ENCODE data around the gene SLC1A3.

Gene SLC1A3

DNA sequence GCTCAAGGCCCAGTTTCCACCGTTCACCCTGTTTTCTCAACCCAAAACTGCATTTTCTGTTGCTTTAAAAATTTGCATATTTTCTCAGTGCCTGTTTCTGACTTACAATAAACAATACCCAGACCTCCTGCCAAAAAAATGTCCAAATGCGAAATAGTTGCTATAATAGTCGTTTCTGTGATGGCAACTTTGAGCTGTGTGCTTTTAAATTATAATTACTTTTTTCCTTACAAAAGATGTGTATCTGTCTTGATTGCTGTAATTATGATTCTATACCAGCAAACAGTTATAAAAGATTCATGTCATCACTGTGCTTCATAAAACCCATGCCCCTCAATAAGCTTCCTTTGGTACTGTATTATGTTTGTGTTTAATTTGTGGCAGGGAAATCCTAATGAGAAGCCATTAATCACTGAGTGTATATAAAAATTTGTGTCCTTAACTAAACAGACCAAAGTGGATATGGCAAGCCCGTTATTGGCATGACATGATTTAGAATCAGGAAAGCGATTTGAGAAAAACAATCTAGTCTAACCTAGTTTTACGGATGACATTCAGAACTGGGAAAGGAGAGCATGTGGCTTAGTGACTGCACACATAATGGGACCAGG is 5.4 kb upstream of the SLC1A3 start:
- no peak for DNase-seq

DNA sequence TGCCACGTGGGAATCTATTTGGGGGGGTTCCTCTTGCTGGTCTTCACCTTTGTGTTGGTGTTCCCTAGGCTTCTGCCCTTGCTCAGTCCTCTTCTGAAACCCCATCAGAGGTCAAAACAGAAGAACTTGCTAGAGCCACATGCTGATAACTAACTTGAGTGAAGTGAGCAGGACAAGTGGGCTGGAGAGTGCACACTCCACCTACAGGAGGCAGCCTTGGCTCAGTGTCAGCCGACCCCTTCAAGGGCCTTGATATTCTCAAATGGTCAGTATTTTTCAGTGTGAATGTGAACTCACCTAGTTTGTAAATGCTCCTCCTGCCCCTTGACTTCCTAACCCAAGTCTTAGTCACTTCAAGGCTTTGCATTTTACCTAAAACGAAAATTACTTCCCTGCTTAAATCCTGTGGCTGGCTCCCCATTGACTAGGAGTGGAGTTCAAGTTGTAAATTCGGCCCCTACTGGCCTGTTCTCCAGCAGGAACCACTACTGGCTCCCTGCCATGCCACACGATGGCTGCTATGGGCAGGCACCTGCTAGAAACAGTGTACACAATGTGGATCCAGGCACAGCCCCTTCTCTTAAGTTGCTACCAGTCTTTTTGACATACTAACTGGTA is 3.6 kb upstream of the SLC1A3 start:
- DNase-seq, result no peak

DNA sequence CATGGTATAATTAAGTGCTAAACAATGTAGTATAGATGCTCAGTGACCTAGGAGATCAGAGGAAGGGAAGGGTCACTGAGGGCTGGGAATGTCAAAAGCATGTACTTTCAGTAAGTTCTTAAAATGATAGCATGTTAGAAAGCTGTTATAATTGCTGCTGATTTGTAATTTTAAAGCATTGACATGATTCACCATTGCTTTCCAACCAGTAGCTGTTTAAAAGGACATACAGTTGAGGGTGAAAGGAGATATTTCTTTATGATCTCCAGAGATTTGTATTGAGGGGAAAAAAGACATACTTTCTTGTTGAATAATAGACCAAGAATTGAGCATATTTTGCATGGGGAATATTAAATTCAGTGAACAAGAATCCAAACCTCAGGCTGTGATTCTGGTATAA is 1.2 kb upstream of the SLC1A3 start:
- no peak for DNase-seq

DNA sequence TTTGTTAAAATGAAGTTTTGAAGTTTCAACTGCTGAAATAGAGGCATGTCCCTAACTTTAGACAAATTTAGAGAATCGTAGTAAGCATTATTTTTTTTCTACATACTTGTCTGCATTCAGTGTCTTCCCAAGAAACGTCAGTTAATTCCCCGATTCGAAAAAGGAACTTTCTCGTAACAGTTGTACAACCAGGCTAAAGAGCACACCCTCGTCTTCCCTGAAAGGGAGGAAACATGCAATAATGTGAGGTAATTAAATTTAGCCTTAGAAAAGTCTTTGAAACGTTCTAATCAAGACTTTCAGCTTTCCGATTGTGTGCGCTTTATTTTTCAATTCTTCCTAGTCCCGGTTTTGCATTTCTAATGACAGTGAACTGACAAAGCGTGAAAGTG is 374 bp upstream of the SLC1A3 start:
- DNase-seq, result no peak

DNA sequence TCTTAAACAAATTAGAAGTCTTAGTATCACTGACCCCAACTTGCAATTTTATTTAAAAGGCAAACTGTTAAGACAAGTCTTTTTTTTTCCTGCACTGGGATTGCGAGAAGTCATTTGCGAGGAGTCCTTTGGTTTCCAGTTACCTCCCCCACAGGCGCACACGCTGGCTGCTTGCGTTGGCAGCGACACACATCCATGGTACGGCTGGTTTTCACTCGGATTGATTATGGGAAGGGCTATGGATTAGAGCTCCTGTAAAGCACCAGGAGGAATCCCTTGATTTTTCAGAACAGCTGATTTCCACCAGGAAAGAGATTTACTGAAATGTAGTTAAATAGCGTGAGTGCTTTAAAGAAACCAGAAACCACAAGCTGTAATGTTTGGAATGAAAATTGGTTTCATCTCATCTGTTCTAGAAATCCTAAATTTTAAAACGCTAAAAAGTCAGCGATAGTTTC is 737 bp downstream of the SLC1A3 start:
- no peak for DNase-seq

DNA sequence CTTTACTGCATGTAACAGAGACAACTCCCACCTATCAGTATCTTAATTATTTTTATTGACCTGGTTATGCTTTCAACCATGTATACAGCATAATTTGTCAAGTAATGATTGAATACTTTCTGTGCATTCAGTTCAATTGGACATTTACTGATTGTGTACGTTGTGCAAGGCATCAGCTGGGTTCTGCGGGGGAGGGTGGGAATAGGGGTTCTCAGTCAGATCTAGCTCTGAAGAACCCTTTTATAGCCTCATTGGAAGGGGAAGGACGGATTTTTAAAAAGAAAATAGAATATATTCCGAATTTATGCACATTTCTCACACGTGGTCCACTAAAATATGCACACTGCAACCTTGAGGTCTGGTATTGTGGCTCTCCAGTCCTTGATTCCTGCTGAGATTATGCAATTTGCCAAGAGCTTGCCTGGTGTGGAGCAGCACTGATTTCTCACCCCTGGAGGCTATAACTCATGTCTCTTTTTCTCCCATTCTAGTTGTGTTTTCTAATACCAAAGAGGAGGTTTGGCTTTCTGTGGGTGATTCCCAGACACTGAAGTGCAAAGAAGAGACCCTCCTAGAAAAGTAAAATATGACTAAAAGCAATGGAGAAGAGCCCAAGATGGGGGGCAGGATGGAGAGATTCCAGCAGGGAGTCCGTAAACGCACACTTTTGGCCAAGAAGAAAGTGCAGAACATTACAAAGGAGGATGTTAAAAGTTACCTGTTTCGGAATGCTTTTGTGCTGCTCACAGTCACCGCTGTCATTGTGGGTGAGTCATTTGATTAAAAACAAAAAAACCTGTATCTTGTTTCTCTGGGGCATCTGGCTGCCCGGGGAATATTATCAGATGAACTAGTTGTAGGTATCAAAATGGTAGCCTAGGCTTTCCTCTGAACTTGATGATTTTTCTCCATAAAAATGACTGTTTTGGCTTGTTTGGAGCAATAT is 1.7 kb downstream of the SLC1A3 start:
- no peak for DNase-seq

DNA sequence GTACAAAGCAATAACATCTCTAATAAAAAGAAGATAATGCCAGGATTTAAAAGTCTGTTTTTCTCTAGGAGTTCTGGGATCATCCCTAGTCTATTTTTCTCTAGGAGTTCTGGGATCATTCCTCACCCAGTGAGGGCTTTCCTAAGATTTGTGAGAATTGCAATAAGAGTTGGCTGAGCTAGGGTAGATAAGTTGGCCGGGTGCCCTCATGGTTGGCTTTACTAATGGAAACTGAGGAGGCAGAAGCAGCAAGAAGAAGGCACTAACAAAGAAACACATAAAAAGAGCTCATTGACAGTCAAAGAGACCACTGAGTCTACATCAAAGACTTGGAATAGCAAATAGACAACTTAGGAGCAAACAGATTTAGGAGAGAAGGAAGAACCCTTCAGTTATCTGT is 4.2 kb downstream of the SLC1A3 start:
- DNase-seq, result no peak

DNA sequence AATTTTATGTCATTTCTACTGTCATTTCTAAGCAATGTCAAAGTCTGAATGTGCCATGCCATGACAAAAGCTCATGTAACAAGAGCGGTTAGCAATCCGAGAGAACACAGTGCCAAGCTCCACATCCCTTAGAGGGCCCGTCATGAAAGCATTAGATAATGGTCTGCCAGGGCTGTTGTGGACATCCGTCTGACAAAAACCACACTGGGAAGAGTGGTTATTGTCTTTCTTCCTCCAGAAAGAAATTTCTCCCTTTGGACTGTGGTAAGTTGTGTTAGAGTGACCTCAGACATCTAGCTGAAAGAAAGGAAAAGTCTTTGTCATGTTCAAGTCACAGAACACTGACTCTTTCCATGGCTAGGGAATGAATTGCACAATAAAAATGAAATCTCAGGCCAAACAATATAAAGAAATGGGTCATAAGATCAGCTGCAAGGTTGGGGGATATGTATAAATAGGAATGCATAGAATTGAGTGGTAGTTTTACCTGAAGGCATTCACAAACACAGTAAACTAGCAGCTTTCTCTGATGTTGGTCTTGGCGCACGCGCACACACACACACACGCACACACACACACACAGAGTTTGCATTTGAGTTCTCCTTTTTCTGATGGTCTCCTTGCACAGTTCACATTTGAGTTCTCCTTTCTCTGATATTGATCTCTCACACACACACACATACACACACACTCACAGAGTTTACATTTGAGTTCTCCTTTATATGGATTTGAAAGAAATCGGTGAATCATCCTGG is 5.3 kb downstream of the SLC1A3 start:
- no peak for DNase-seq

DNA sequence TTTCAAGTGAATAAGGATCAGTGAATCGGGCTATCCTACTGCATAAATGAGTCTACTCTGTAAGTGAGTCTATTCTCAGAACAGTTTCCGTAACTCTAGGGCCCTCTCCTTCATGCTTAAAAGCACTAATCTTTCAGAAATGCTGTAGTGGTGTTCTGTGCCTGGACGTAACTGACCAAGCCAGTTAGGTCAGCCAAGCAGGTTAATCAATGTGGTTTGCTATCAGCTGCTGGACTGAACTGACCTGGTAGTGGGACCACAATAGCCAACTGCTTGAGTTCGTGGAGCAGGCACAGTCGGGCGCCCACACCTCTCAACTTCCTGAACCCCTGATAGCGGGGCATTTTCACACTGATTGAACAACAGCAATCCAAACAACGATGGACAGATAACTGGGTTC is 6.8 kb downstream of the SLC1A3 start:
- no peak for DNase-seq

DNA sequence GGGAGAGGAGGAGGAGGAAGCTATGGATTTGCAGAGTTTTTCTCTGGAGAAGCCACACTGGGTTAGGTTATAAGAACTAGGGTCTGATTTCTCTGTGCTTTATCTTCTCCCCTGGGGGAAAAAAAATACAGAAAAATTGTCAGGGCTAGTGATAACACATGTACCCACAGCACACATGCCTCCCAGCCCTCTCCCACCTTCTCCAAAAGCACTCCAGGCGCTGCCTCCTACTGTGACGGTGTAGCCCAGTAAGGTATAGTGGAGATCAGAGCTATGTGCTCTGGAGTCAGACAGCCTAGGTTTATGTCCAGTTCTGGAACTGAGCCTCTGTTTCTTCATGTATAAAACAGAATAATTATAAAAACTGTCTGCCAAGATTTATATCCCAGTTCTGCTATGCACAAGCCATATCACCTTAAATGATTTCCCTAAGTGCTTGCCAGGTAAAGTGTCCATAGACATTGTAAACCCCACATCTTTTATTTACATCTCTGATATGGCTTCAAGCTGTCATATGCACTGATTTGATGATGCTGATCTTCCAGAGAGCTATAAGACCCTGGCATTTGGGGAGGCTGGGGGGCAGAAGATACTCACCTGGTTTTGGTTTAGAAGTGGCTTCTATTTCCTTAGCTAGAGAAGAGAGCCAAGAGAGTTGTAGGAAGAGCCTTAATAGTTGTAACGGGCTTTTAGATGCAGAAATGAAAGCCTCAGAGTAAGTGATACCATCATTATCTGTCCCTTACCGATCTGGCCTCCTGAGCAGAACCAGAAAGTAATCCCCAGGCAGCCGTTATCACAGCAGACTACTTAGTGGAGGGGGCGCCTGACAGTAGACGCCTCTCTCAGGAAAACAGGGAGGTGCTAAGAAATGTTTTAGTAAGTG is 7.6 kb downstream of the SLC1A3 start:
- no peak for DNase-seq

DNA sequence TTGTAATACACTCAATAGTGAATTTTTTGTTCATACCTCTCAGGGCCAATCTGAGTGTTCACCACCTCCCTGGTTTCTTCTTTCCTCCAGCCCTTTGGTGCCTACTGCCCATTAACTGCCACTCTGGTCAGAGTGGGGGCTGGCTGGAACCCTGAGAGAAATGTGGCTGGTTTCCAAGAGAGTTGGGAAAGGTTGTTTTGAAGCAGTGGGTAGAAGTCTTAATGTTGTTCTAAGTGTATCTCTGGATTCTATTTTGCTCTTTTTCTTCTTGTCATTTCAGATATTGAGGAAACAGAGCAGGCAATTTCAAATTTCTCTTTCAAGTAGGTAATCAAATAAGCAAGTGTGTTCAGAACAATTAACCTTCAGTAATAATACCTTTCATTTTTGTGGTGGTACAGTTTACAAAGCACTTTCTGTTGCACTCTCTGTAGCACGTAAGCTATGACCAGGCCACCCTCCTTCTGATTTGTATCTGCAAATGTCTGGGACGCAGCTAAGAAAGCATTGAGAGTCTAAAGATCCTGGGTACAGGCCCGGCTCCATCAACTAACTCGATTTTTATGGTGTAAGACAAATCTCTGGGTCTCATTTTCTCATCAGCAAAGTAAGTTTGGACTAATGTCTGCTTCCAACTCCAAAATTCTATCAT is 8.4 kb downstream of the SLC1A3 start:
- DNase-seq, result no peak

DNA sequence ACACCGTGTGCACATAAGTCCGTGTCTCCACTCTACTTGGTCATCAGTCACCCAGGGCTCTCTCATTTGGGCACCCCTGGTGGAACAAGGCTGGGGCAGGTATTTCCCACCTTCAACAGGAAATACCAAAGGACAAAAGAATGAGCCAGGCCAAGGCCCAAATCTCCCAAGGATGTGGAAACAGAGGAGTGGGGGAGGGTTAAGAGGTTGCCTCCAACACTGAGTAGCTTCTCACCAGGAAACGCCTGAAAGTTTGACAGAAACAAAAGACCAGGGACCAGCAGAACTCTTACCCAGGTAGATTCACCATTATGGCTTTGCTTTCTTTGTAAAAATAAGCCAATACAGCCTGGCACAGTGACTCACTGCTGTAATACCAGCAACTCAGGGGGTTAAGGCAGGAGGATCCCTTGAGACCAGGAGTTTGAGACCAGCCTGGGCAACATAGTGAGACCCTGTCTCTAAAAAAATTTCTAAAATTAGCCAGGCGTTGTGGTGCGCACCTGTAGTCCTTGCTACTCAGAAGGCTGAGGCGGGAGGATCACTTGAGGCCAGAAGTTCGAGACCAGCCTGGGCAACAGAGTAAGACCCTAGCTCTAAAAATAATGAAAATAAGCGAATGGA is 12.7 kb downstream of the SLC1A3 start:
- DNase-seq, result no peak

DNA sequence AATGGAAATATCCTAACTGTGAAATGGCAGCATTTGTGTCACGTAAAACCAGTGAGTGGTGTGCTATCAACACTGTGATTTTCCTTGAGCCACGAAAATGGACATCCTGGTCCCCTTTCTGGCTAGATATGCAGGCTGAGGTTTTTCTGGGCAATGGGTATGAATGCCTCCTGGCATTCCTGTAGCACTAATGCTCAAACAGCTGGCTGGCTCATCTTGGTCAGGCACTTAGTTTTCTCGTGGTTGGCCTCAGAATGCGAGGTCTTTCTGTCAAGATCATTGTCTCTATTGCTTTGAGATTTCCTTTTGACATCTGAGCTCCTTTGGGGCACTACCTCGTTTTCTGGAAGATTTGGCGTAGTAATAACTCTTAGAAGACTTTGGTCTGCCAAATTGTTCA is 15.6 kb downstream of the SLC1A3 start:
- DNase-seq, result no peak

DNA sequence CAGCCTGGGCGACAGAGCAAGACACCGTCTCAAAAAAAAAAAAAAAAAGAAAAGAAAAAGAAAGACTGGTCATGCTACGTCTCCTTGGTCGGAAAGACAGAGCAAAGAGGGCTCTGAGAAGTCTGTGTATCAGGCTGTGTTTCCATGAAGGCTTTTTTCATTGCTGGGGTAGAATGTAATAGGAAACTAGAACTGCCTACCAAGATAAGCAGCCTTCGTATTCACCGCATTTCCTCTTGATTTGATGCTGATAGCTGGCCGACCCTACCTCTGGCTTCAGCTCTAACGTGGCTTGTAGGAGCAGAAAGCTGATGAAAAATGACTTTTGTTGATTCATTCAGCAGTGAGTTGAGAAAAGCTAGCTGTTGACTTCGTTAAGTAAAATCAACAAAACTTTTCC is 17.4 kb downstream of the SLC1A3 start:
- DNase-seq, result no peak

DNA sequence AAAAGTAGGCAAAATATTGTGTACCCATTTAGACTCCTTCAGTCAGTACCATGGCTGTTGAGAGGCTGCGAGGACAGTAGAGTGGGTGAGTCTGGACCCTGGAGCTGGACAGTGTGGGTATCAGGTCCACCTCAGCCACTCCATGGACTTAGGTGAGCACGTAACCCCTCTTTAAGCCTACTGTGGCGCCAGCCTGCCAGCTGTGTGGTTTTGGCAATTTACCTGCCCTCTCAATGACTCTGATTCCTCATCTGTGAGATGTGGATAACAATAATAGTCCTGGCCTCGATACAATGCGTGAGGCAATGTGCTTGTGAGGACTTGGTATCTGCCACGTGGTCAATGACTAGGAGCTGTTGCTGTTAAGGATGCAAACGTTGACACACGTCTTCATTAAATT is 17.9 kb downstream of the SLC1A3 start:
- no peak for DNase-seq

DNA sequence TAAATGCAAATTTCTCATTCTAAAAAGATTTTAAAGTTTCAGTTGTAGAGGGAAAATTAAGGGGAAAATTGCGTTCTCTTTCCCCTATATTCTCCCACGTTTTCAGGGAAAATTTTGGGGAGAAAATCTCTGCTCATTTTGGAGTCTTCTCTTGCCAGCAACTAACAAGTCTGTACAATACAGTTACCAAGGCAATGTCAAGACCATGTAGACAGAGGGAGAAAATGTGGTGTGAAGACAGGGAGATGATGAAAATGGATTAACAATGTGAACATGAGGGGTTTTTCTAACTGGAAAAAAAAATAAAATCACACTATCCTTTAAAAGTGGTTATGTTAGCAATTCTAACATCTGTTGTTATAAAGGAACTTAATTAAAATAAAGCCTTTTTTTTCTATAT is 22.3 kb downstream of the SLC1A3 start:
- no peak for DNase-seq

DNA sequence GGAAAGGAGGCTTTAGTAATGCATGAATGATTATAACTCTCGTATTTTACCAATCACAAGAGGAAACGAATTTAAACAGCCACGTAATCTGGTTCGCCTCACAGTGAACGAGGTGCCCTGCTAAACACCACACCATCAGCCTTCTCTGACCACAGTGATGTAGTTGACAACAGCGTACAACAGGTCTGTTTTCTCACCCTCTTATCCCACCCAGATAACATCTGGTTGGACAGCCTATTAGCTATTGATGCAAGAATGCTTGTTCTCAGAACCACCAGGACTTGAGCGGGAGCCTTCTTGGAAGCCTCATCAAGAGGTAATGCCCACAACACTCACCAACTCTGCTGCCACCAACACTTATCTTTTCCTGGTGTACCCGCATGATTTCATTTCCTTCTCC is 23.3 kb downstream of the SLC1A3 start:
- DNase-seq, result no peak

DNA sequence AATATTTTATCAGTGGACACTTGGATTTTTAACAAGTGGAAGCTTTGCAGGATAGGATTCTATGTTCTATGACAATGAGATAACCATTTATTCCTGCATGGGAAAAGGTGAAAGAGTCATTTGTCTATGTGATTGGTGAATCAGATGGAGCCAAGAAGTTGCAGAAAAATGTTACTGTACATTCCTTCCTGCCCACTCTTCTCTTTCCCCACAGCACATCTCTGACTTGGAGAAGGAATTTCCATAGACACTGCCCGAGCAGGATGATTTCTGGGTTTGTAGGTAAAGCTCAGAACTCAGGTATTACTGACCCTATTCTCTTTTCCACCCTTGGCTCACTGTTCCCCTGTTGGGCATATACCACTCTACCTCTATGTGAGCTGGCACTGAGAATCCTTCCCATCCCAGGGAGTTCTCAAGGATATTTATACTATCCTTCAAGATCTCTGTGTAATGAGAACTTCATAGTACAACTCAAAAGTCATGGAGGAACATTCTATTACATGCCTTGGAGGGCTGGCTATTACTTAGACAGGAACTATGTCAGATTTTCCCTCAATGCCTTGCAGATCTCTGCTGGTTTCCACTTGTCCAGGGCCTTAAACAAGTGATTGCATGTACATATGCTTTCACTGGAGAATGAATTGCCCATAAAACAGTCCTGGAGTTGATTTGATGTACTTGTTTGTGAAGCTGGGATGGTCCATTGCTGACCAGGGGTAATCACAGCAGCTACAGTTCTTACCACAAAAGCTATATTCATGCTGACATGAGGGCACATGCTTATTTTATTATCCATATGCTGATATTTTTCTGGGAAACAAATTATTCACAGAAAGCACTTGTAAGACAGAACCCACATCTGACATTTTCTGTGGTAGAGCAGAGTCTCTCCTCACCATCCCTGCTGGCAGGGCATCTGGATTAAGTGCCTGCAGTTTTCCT is 24.1 kb downstream of the SLC1A3 start:
- DNase-seq, result no peak

DNA sequence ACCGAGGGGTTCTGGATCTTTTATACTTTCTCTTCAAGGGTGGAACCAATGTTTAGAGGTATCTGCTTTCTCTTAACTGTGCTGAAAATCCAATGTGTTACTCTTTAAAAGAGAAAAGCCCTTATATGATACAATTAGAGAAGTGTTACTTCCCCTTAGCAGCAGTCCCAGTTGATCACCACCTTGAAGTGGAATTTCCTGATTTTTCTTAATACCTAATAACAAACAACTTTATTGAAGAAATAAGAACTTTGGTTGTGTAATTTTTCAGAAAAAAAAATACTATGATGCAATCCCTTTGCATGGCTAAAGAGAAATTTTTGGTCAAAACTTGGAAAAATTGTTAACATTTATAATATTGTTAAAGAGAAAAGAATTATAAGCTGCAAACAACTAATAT is 24.7 kb downstream of the SLC1A3 start:
- DNase-seq, result no peak

Data from activated T-cell treated with anti-CD3 and anti-CD28 coated beads, Interleukin-2, amount 50 U/mL, for 1 hour (primary cell).